HG02610 (cell line): Measurements from ENCODE around the gene KRTAP11-1.

Source experiments
- ATAC-seq: cut with Tn5 transposase; IDR thresholded peaks from one replicate; pipeline ENCODE4 v1.9.1; 2021; ENCODE audit warnings: mild to moderate bottlenecking, moderate library complexity; ENCODE audit not compliant: unreplicated experiment

Gene KRTAP11-1, protein sequence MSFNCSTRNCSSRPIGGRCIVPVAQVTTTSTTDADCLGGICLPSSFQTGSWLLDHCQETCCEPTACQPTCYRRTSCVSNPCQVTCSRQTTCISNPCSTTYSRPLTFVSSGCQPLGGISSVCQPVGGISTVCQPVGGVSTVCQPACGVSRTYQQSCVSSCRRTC

DNA sequence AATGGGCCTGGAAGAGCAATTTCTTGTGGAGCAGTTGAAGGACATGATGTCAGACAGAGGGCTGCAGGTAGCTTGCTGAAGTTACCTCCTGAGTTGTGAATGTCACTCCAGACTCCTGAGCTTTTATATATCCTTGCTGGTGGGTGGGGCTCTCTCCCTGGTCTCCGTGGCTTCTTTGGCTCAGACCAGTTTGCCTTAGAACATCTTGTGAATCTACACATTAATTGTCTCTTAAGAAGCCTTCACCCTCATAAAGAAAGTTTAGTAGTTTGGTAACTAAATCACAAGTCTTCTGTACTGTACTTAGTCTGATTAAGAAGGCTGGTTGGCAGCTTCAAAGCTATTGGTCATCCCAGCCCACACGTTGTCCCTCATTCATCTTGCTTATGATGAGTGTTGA, at the start of gene KRTAP11-1:
Gene KRTAP11-1 (minus strand): TSS at position 101 of the 400 bp plus-strand sequence. CDS start 56 bp downstream, at position 45.
- ATAC-seq = no peak

DNA sequence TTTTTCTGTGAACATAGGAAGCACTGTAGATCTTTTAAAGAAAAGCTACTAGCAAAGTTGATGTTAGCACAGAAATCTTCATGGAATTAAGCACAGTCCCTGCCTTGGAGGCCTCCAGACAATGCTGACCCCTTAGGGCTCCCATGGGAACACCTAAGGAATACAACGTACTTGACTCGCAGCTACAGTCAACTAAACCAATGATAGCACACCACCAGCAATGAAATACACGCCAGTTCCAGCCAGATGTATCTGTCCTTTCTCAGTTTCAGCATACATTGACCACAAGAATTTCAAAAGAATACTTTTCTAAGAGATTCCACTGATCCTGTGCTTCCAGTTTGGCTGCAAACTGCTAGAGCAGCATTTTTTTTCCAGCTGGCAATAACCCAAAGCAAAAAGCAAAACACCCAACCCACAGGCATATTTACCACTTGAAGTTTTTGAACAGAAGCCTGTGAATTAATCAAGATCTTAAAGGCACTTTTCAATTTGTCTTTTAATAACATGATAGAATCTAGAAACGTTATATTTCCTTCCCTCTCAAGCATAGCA, 42.8 kb upstream of the KRTAP11-1 start:
- ATAC-seq = no peak

DNA sequence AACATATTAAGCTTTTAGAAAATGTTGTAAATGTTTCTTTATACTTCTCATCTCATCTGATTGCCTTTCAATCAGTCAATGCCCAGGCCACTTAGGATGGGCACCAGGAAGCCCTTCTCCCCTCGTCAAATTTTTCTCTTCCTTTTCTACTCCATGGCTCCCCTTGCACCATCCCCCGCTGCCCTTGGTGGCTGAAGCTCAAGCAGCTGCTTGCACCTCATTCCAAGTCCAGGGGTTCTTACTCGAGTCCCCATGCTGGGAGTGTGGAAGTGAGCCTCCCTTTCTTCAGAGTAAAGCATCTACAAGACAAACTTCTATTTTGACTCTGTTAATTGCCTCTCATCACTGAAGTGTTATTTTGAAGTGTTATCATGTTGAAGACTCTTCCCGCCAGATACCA, 39.7 kb upstream of the KRTAP11-1 start:
- ATAC-seq = no peak

DNA sequence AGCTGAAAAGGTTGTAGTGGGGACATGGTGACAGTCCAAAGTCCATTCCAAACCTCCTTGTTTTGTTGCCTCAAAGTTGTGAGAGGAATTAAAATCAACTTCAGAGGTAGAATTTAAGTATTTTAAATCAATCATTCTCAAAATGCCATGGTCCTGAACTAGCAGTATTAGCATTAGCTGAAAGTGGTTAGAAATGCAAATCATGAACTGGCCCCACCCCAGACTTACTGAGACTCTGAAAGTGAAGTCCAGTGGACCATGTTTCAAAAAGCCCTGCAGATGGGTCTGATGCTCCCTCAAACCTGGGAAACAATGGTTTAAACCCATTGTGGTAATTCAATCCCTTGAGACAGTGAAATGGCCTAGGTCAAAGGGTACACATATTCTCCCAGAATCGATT, 36.2 kb upstream of the KRTAP11-1 start:
- ATAC-seq = no peak

DNA sequence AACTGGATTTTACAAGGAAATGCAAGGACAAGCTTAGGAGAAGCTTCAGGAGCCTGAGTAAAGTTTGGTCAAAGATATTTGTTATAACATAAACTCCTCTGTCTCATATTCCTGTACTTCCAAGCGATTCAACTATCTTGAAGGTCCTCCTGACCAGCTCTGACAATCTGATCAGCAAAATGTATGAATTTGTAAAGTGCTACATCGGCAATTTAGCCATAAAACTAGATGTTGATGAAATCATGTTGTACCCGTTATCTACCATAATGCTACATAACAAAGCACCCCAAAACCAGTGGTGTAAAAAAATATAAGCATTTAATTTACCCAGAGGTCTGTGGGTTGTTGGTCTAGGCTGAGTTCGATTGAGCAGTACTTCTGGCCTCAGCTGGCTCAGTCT, 19.5 kb upstream of the KRTAP11-1 start:
- ATAC-seq = no peak

DNA sequence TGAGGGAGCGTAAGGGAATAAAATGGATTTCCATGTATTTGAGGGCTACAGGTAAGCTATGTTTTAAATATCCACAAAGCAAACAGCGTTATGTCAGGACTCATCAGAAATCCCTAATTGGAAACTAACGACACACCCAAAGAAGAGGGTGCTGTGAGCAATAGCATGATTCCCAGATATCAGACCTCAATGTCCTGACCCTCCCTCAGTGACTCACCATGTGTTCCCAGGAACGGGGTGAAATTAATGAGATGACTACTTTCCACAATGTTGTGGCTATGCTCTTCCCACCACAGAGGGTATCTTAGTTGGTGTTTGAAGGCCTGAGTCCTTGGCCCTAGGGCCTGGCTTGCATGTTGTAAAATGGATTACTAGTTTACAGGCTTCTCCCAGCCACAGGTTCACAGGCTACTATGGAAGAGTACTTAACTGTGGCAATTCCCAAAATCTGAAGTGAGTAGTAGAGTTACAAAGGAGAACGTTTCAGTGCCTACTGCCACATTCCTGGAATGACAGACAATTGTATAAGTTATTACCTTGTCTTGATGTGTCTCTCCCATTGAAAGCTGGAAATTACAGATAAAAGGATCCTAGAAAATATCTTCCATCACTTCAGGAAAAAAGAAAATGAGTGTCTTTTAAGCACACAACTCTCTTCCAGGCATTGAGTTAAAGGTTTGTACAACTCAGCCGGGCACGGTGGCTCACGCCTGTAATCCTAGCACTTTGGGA, 1.7 kb upstream of the KRTAP11-1 start:
- no peak for ATAC-seq

DNA sequence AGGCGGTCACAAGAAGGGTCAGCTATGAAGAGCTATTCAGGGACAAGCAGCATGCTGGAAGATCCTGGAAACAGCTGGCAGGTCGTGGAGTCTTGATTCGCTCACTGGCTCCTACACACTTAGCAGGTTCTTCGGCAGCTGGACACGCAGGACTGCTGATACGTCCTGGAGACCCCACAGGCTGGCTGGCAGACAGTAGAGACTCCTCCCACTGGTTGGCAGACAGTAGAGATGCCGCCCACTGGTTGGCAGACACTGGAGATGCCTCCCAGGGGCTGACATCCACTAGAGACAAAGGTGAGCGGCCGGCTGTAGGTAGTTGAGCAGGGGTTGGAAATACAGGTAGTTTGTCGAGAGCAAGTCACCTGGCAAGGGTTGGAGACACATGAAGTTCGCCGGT, 466 bp downstream of the KRTAP11-1 start:
- ATAC-seq = no peak

DNA sequence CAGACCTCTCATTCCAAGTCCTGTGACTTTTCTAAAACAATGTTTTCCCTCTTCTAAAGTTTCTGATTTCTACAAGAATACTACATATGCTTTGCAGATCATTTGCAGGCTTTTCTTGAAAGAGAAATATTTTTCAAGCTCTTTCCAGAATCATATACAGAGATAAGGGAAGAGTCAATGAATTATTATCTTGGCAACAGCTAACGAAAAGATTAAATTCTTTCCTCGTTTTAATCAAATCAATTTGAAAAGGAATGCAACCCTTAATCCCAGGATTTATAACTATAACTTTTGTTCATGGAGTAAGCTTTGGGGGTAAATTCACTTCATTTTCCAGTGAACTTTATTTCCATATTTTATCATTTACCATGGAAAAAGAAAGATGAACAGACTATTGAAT, 6.9 kb downstream of the KRTAP11-1 start:
- ATAC-seq = no peak

DNA sequence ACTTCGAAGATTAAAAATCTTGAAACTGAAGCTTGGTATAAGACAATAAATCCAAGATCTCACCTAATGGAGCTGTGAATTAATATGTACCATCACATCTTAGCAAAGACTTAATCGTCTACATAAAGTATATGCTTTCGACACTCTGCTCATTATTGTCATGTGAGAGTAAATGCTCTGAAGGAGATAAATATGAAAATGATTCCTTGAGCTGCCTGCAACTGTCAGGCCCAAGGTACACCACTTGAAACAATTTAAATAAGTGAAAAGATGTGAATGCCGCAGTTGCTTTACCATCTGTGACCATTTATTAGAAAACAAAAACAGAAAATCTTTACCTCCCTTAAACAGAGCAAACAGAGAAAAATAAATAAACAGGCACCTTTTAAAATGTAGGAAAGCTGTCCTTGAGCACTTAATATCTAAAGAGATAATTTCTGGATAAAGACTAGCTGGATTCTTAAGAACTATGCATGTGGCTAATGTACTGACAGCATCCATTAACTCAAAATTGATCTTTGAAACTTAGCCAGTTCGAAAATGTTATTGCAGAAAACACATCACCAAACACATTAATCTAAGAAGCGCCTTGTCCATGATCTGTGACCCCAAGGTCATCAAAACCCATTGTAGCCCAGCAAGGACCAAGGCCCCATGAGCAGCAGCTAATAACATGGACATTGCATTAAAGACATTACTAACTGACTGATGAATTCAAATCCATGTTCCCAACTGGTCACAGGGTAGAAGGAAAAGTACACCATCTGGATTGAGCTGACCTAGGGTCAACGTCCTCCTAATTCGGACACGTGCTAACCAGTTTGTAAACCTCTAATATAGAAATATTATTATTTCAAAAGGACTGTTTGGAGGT, 33.5 kb downstream of the KRTAP11-1 start:
- ATAC-seq = no peak

DNA sequence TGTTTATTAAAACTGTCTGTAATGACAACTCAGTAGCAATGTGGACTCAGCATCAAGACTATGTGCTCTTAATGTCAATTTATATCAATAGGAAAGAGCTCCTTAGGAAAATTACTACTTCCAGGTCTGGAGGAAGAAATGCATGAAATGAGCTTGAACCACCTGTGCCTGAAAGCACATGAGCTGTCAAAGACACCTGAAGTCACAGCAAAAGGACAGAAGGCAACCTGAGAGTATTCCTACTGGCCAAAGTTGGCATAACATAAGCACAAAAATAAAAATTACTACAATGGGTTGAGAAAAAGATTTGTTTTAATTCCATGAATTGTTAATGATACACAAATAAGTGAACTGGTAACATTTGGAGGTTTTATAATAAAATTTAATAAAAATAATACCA, 38.4 kb downstream of the KRTAP11-1 start:
- no peak for ATAC-seq

DNA sequence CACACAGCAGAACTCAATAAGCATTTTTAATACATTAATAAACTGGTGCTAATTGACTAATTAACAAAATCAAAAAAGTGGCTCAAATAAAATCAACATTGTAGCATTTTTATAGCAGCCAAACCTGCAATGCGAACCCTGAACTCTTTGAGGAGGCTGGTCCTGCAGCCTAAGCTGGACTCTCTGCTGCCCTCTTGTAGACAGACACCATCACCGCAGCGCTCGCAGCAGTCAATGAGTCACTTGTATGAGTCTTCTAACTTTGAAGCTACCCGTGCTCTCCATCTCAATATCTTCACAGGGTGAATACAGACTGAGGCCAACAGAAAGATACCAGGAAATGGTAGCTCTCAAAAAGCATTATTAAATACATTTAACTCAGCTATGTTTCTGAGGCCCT, 42.1 kb downstream of the KRTAP11-1 start:
- ATAC-seq = no peak

DNA sequence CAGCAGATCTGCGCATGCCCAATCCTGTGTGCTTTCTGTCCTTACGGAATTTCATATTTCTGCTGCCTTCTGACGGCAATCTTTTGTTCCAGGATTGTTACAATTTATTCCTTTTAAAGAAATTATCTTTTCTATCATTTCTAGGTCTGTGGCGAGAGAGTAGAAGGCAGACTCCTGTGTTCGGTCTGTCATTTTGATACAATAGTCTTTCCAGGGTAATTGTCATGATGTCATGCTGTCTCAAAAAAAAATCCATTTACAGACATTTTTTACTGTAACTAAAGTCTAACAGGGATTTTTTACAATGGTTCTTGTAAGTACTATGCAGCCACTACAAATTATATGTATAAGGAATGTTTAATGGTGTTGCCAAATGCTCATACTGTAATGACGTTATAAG, 42.8 kb downstream of the KRTAP11-1 start:
- ATAC-seq = no peak

DNA sequence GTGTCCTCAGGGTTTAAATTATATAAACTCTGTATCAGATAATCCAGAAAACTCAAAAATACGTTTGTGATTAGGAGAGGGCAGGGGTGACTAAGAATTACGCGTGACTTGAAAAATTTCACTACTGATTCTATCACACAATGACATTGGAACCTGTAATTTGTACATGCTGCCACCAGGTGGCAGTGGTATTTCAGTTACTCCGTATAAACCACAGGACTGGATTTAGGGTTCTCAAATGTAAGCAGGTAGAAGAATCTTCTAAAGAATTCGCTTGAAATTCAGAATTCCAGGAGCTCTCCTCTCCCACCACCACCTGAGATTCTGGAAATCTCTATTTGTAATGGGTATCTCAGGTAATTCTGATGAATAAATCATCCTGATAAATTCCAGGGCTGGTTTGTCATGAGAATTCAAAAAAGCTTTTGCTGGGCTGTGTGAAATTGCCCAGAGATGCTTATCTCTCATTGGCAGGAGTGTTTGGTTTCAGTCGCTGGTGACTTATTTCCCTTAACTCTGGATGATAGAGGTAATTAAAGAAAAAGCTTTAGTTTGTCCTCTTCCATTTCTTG, 50.1 kb downstream of the KRTAP11-1 start:
- no peak for ATAC-seq
